ENCODE results near the gene SCAI.

- no peak for TF ChIP-seq CTCF (IDR thresholded peaks at IDR 0.05; ENCODE audit: low read depth, low read length, poor library complexity, severe bottlenecking)
- no peak for TF ChIP-seq EZH2phosphoT487 (IDR thresholded peaks at IDR 0.05; ENCODE audit: borderline replicate concordance, low read length)
These were observed 67.3 kb downstream of the SCAI start for GRCh38 chr9:125075997-125076396.
